Measurements from ENCODE around the gene PRR15L.
"Not testable (repeated sequence)": the region's sequence is repeated elsewhere in the genome, so short reads cannot be mapped to it uniquely, and the experiment has no call there.

GRCh38 chr17:48001657-48002056 lies 44.0 kb upstream of the PRR15L start:
- not testable (repeated sequence) for TF ChIP-seq CTCF, POLR2A (IDR thresholded peaks at IDR 0.05)

Measured in lower leg skin (tissue), 3 donors.